ENCODE data around the gene GADD45GIP1.
"Not testable (repeated sequence)": the region's sequence is repeated elsewhere in the genome, so short reads cannot be mapped to it uniquely, and the experiment has no call there.

Gene GADD45GIP1

GRCh38 chr19:12935071-12935470, 22.0 kb downstream of the GADD45GIP1 start:
- Mint-ChIP-seq H3K27me3 (ENCODE audit: low read depth) (no peaks in the 10 kb centered on the region), H3K4me1 (ENCODE audit: low read depth) (peaks cover 35% of the 10 kb centered on the region), H3K27ac (no peak overlapping the region), H3K36me3 (ENCODE audit: low read depth) (peaks cover 31% of the 10 kb centered on the region), H3K4me3 (no peak overlapping the region), H3K9me3 (no peaks in the 10 kb centered on the region)
- no peak for DNase-seq (ENCODE audit: low spot score)

DNA sequence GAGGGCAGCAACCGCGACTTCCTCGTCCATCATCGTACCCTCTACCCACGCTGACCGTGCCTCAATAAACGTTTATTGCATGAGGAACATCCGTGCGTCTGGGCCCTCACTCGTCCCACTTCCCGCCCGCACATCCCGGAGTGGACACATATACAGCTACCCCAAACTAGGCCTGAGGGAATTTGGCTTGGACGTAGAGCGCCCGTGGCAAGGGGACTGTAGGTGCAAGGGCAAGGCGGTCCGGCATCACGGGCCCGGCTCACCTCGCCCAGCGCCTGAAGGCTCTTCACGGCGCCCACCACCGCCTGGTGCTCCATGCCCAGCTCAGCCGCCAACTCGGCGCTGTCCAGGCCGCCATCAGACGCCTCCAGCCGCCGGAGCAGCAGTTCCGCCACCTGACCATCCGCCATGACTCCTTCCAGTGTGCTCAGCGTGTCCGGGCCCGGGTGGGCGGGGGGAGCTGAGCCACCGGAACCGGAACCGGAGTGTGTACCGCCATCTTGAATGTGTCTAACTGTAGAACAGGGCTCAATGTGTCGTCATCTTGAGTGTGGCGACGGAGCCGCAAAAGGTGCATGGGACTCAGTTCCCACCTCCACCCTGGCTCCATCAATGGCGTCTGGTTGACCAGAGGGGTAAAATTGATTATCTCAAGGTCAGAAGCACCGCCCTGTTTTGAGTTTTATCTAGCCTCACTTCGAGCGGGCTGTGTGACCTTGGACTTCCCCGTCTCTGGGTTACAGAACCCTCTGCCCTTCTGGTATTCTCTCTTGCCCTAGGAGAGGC, 23.5 kb downstream of the GADD45GIP1 start, which contains the start of gene FARSA:
TSS of gene FARSA (minus strand) at position 425 of the 786 bp plus-strand sequence. CDS start at position 410, 15 bp downstream.
- peaks cover 26% of the 10 kb centered on the region for H3K4me1 Mint-ChIP-seq (ENCODE audit: low read depth)
- H3K9me3 Mint-ChIP-seq: no peaks in the 10 kb centered on the region
- H3K36me3 Mint-ChIP-seq (ENCODE audit: low read depth): peaks cover 25% of the 10 kb centered on the region
- peak; percentile 85 for DNase-seq (ENCODE audit: low spot score)
- H3K27ac Mint-ChIP-seq: peak within 1 kb of the TSS; percentile 94
- H3K4me3 Mint-ChIP-seq: peak within 1 kb of the TSS; percentile 100
- no peaks in the 10 kb centered on the region for H3K27me3 Mint-ChIP-seq (ENCODE audit: low read depth)

DNA sequence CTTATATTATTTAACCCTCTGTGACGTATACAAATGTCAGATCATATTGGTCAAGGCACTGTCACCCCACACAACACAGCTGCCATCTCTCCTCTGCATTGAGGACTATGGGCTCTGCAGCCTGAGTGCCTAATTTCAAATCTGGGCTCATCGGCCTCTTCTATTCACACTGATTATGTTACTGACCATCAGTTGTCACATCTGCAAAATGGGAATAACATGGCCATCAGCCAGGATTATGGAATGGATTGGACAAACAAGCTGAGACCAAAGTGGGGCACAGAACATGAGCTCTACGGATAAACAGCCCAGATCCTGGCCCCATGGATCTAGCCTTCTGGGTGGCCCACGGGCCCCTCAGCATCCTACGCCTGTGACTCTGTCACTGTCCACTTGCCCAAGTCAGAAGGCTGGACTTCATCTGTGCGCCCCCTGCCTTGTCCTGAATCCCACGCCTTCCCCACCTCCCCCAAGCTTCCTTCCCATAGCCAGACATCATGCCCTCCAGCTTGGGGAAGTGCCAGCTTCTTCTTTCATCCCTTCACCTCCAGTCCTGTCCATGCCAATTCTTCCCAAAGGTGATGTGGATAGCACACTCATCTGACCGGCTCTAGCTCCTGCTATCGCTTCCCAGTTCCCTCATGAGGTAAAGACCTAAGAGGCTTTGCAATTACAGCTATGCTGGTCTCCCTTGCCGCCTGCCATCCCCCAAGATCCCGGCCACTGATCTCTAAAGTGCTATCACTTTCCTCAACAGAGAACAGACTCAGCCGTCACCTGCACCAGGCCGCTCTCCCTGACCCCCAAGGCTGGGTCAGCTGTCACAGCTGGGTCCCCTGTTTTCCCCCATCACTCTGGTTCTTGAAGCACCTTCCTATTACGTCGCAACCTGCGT, 24.4 kb downstream of the GADD45GIP1 start:
- H3K9me3 Mint-ChIP-seq: no peaks in the 10 kb centered on the region
- H3K4me3 Mint-ChIP-seq: peak overlapping the region; percentile 100
- H3K27ac Mint-ChIP-seq: peak overlapping the region; percentile 94
- DNase-seq (ENCODE audit: low spot score): no peak
- H3K4me1 Mint-ChIP-seq (ENCODE audit: low read depth): peaks cover 24% of the 10 kb centered on the region
- H3K27me3 Mint-ChIP-seq (ENCODE audit: low read depth): no peaks in the 10 kb centered on the region
- peaks cover 28% of the 10 kb centered on the region for H3K36me3 Mint-ChIP-seq (ENCODE audit: low read depth)

- Mint-ChIP-seq H3K9me3 (no peaks in the 10 kb centered on the region), H3K27ac (no peak overlapping the region), H3K27me3 (ENCODE audit: low read depth) (no peaks in the 10 kb centered on the region)
Measured at GRCh38 chr19:12930002-12930645, 26.9 kb downstream of the GADD45GIP1 start.

DNA sequence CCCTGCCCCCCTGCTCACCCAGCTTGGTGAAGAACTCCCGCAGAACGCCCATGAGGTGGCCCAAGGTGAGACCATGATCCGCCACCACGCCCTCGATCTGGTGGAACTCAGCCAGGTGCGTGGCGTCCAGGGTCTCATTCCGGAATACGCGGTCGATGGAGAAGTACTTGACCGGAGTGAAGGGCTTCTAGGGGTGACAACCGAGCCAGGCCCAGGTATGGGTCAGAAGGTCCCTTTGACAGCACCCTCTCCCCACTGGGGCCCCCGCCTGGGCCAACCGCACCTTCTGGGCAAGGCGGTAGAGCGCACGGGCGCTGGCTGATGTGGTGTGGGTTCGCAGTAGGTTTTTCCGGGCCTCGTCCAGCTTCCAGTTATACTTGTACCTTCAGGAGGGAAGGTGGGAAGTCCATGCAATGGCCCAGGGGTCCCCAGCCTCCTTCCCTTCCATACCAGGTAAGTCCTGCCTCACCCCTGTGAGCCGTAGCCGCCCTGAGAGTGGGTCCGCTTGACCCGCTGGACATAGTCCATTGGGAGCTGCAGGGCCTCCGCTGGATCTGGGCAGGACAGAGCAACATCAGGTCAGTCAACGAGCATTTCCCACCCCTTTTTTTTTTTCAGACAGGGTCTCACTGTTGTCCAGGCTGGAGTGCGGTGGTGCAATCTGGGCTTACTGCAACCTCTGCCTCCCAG, 32.3 kb downstream of the GADD45GIP1 start:
- H3K9me3 Mint-ChIP-seq: no peaks in the 10 kb centered on the region
- no peak overlapping the region for H3K4me3 Mint-ChIP-seq
- no peak overlapping the region for H3K27ac Mint-ChIP-seq
- no peaks in the 10 kb centered on the region for H3K27me3 Mint-ChIP-seq (ENCODE audit: low read depth)
- H3K4me1 Mint-ChIP-seq (ENCODE audit: low read depth): peaks cover 3% of the 10 kb centered on the region
- DNase-seq (ENCODE audit: low spot score): no peak
- peaks cover 48% of the 10 kb centered on the region for H3K36me3 Mint-ChIP-seq (ENCODE audit: low read depth)

More at GRCh38 chr19:12930002-12930645, 26.9 kb downstream of the GADD45GIP1 start:
- DNase-seq (ENCODE audit: low spot score): no peak
- Mint-ChIP-seq H3K4me1 (ENCODE audit: low read depth) (peaks cover 11% of the 10 kb centered on the region), H3K36me3 (ENCODE audit: low read depth) (peaks cover 36% of the 10 kb centered on the region), H3K4me3 (no peak overlapping the region)

DNA sequence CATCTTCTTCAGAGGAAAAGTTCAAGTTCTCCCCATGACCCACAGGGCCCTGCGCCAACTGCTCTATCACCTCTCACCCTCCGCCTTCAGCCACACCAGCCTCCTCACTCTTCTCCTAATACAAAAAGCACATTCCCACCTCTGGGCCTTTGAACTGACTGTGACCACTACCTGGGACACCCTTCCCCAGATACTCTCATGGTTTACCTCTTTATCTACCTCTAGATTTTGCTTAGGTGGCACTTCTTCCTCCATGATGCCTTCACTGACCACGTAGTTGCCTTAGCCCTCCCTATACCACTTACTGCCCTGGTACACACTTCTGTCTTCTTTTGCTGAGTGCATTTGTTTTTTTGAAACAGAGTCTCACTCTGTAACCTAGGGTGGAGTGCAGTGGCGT, 34.1 kb downstream of the GADD45GIP1 start:
- H3K27ac Mint-ChIP-seq: peak overlapping the region; percentile 7
- H3K27me3 Mint-ChIP-seq (ENCODE audit: low read depth): peaks cover 2% of the 10 kb centered on the region
- H3K36me3 Mint-ChIP-seq (ENCODE audit: low read depth): peaks cover 35% of the 10 kb centered on the region
- H3K4me3 Mint-ChIP-seq: no peak overlapping the region
- H3K9me3 Mint-ChIP-seq: no peaks in the 10 kb centered on the region
- H3K4me1 Mint-ChIP-seq (ENCODE audit: low read depth): peaks cover 11% of the 10 kb centered on the region
- DNase-seq (ENCODE audit: low spot score): no peak

- no peaks in the 10 kb centered on the region for H3K9me3 Mint-ChIP-seq
- H3K4me1 Mint-ChIP-seq (ENCODE audit: low read depth): peaks cover 11% of the 10 kb centered on the region
- peaks cover 2% of the 10 kb centered on the region for H3K27me3 Mint-ChIP-seq (ENCODE audit: low read depth)
- no peak overlapping the region for H3K4me3 Mint-ChIP-seq
- no peak for DNase-seq (ENCODE audit: low spot score)
- H3K27ac Mint-ChIP-seq: peak overlapping the region; percentile 31
- H3K36me3 Mint-ChIP-seq (ENCODE audit: low read depth): peaks cover 27% of the 10 kb centered on the region
Measured at GRCh38 chr19:12921047-12921446, 36.0 kb downstream of the GADD45GIP1 start.

- H3K27ac Mint-ChIP-seq: peak overlapping the region; percentile 79
- no peaks in the 10 kb centered on the region for H3K9me3 Mint-ChIP-seq
- no peak for DNase-seq (ENCODE audit: low spot score)
- peaks cover 12% of the 10 kb centered on the region for H3K36me3 Mint-ChIP-seq (ENCODE audit: low read depth)
- H3K27me3 Mint-ChIP-seq (ENCODE audit: low read depth): peaks cover 2% of the 10 kb centered on the region
- peak overlapping the region; percentile 75 for H3K4me3 Mint-ChIP-seq
- H3K4me1 Mint-ChIP-seq (ENCODE audit: low read depth): peaks cover 22% of the 10 kb centered on the region
Measured at GRCh38 chr19:12918253-12918652, 38.8 kb downstream of the GADD45GIP1 start.

DNA sequence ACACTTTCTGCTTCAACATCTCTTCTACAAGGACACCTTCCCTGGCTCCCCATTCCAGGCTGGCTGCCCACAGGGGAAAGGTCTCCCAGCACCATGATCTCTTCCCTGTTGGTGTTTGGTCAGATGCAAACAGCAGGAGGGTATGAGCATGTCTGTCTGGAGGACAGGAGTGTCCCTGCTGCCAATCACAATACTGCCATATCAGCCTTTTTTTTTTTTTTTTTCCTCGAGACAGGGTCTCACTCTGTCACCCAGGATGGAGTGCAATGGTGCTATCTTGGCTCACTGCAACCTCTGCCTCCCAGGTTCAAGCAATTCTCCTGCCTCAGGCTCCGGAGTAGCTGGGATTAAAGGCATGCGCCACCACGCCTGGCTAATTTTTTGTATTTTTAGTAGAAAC, 41.2 kb downstream of the GADD45GIP1 start:
- H3K36me3 Mint-ChIP-seq (ENCODE audit: low read depth); DNase-seq (ENCODE audit: low spot score); H3K9me3 Mint-ChIP-seq; H3K27me3 Mint-ChIP-seq (ENCODE audit: low read depth); H3K4me3 Mint-ChIP-seq: not testable (repeated sequence)
- Mint-ChIP-seq H3K27ac (peak overlapping the region; percentile 40), H3K4me1 (ENCODE audit: low read depth) (peaks cover 24% of the 10 kb centered on the region)

- H3K4me3 Mint-ChIP-seq: peak overlapping the region; percentile 77
- peak; percentile 33 for DNase-seq (ENCODE audit: low spot score)
- no peaks in the 10 kb centered on the region for H3K9me3 Mint-ChIP-seq
- peaks cover under 1% of the 10 kb centered on the region for H3K27me3 Mint-ChIP-seq (ENCODE audit: low read depth)
- no peaks in the 10 kb centered on the region for H3K36me3 Mint-ChIP-seq (ENCODE audit: low read depth)
- peak overlapping the region; percentile 94 for H3K27ac Mint-ChIP-seq
- peaks cover 17% of the 10 kb centered on the region for H3K4me1 Mint-ChIP-seq (ENCODE audit: low read depth)
Measured at GRCh38 chr19:12913851-12914690, 43.0 kb downstream of the GADD45GIP1 start.

GRCh38 chr19:12913011-12913561, 43.9 kb downstream of the GADD45GIP1 start:
- H3K27me3 Mint-ChIP-seq (ENCODE audit: low read depth): no peaks in the 10 kb centered on the region
- no peak overlapping the region for H3K4me3 Mint-ChIP-seq
- peaks cover 13% of the 10 kb centered on the region for H3K4me1 Mint-ChIP-seq (ENCODE audit: low read depth)
- DNase-seq (ENCODE audit: low spot score): no peak
- H3K27ac Mint-ChIP-seq: peak overlapping the region; percentile 94
- H3K36me3 Mint-ChIP-seq (ENCODE audit: low read depth): peaks cover 2% of the 10 kb centered on the region
- no peaks in the 10 kb centered on the region for H3K9me3 Mint-ChIP-seq

DNA sequence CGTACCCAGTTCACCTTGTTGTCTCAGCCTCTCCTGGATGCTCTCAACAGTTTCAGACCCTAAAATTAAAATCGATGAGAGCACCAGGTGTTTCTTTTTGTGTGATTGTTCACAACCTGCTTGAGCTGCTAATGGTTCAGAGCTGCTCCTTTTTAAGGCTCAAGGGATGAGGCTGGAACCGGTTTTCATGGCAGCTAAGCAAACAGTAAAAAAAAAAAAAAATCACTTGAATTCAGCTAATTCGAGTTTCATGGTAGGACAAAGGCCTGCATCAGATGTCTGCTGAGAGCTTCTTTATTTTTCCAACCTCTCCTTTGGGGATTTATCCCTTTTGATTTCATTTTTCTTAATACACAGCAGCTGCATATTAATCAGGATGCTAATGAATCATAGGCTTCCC, 44.5 kb downstream of the GADD45GIP1 start:
- Mint-ChIP-seq H3K36me3 (ENCODE audit: low read depth) (peaks cover 2% of the 10 kb centered on the region), H3K4me3 (no peak overlapping the region), H3K27me3 (ENCODE audit: low read depth) (no peaks in the 10 kb centered on the region), H3K9me3 (no peaks in the 10 kb centered on the region), H3K27ac (no peak overlapping the region), H3K4me1 (ENCODE audit: low read depth) (peaks cover 13% of the 10 kb centered on the region)
- DNase-seq (ENCODE audit: low spot score): no peak
